Peyer's patch (tissue), 4 donors: ENCODE measurements around the gene SMURF2. TPM values are rescaled to one million over a fixed set of nuclear protein-coding genes. Genes with fewer than 3 reads are reported as not detected.
"Not testable (repeated sequence)": the region's sequence is repeated elsewhere in the genome, so short reads cannot be mapped to it uniquely, and the experiment has no call there.

Experiments
- DNase-seq, 3 donors: peaks; one replicate each; pipeline ENCODE4 v3.0.0-alpha.2; 2017 to 2019
- H3K27ac ChIP-seq, 4 donors: fragments of 200-600 bp; sonication (generic); one replicate each; pipeline ENCODE4 v1.5.1; 2016 to 2019
- H3K27me3 ChIP-seq, 2 donors: fragments of 200-600 bp; sonication (generic); one replicate each; pipeline ENCODE4 v1.5.1; 2019
- H3K36me3 ChIP-seq, 3 donors: fragments of 200-600 bp; sonication (generic); one replicate each; pipeline ENCODE4 v1.5.1; 2016 to 2019
- H3K4me1 ChIP-seq, 4 donors: fragments of 200-600 bp; sonication (generic); one replicate each; pipeline ENCODE4 v1.5.1; 2016 to 2019
- H3K4me3 ChIP-seq, 4 donors: fragments of 200-600 bp; sonication (generic); 1 replicate in 3 of 4; 2 replicates in 1 of 4; pipeline ENCODE4 v1.5.1; 2016 to 2019; ENCODE audit warnings: mild to moderate bottlenecking in 1 of 4
- H3K9me3 ChIP-seq, 4 donors: fragments of 200-600 bp; sonication (generic); one replicate each; pipeline ENCODE4 v1.5.1; 2016 to 2019; ENCODE audit warnings: mild to moderate bottlenecking in 1 of 4
- CTCF ChIP-seq, 6 experiments: fragments of 450-650 bp in 4 of 6; fragments of 200-600 bp in 2 of 6; sonication (generic) in 1 of 6; IDR thresholded peaks; one replicate each; pipeline ENCODE4 v1.5.1; 2017 to 2019; ENCODE audit warnings: antibody characterized with exemption in 6 of 6, mild to moderate bottlenecking in 3 of 6, moderate library complexity in 1 of 6
- POLR2A ChIP-seq, 2 donors: fragments of 450-650 bp; IDR thresholded peaks; one replicate each; pipeline ENCODE4 v1.5.1; 2017; ENCODE audit warnings: antibody characterized with exemption in 2 of 2, mild to moderate bottlenecking in 2 of 2, moderate library complexity in 2 of 2
- total RNA-seq, 4 donors: library from RNA; depleted of rRNA; stranded (reverse); fragments of >200 nt; gene quantifications; one replicate each; pipeline ENCODE4 v1.1.0, GENCODE V29; 2016

SMURF2 gene
- total RNA-seq, 4 donors from 2014 or later = 34.3 to 41.6 (median 37.5) TPM

DNA sequence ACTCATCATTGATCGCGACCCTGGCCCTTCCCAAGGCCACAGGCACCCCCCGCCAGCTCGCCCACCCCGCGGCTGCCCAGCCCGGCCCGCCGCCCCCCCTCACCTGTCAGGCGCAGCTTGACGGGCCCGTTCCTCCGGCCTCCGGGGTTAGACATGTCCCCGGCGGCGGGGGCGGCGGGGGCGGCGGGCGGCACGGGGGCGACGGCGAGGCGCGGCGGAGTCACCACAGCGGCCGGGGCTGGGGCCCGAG, 456 bp downstream of the SMURF2 start:
- H3K9me3 ChIP-seq = no peaks in the 10 kb centered on the region
- no peaks in the 10 kb centered on the region for H3K36me3 ChIP-seq
- H3K27me3 ChIP-seq = no peaks in the 10 kb centered on the region
- TF ChIP-seq CTCF (IDR thresholded peaks at IDR 0.05) = no peak
- TF ChIP-seq POLR2A (IDR thresholded peaks at IDR 0.05) = no peak
- peak in 2 of 3 donors; percentile 61 to 67 for DNase-seq
- H3K4me1 ChIP-seq = no peaks in the 10 kb centered on the region
- H3K4me3 ChIP-seq = peak overlapping the region; percentile 86 to 100 (median 93)
- H3K27ac ChIP-seq = peak overlapping the region; percentile 94 to 99 (median 97)

DNA sequence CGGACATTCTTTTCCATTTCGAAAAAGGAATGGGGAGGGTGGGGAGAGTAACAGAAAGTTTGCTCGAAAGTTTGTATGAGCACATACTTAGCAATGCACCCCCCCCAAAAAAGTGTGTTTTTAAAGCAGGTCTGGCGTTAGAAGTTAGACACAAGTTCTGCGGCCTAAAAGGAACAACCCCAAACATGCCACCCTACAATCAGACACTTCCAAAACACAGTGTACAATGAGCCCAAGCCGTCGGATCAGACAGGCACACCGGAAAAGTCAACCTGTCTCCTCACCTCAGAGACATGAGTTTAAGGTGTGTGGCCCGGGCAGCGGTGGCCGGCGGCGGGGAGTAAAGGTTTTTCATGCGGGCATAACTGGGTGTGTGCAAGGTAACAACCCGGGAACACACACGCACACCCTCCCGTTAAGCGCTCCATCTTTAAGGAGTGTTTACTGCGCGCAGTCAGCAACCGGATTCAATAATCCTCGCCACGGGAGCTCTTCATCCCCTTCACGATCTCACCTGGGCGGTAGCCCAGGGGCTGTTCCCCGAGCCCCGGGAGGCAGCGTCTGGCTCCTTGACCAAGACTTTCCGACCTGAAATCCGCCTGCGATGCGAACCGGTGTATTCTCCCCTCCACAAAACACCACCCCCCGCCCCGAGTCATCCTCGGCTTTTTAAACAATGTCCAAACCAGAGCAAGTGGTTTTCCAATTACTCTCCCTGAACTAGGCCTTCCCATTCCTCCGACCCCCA, 955 bp downstream of the SMURF2 start:
- not testable (repeated sequence) for H3K9me3 ChIP-seq, H3K27me3 ChIP-seq, H3K36me3 ChIP-seq, H3K4me1 ChIP-seq
- peak overlapping the region; percentile 94 to 99 (median 97) for H3K27ac ChIP-seq
- peak; percentile 31 to 76 (median 76) for DNase-seq
- H3K4me3 ChIP-seq = peak overlapping the region; percentile 86 to 100 (median 93)
- peak in 1 of 2 donors; percentile 46 for TF ChIP-seq POLR2A (IDR thresholded peaks at IDR 0.05)

GRCh38 chr17:64660195-64660977, 1.7 kb downstream of the SMURF2 start:
- not testable (repeated sequence) for H3K9me3 ChIP-seq, H3K4me1 ChIP-seq, H3K27me3 ChIP-seq, H3K36me3 ChIP-seq, DNase-seq
- peak overlapping the region; percentile 86 to 100 (median 93) for H3K4me3 ChIP-seq
- H3K27ac ChIP-seq = peak overlapping the region; percentile 94 to 99 (median 97)

DNA sequence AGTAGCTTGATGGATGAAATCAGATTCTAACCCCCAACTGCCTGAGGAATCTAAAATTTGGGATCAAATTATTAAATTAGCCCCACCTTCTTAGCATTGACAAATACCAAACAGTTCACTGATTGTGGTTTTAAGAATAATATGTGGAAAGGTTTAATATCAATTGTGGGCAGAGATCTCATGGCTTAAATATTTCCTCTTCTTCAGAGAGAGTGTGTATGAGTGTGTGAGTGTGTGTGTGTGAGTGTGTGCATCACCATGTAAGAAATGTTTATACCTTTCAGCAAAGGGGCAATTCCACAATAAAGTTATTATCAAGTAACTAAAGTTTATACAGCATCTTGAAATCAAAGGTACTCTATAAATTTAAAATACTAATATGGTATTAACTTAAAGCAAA, 3.2 kb downstream of the SMURF2 start:
- Histone ChIP-seq H3K9me3 (no peaks in the 10 kb centered on the region), H3K4me3 (no peak overlapping the region), H3K36me3 (no peaks in the 10 kb centered on the region), H3K27ac (no peak overlapping the region), H3K27me3 (no peaks in the 10 kb centered on the region), H3K4me1 (no peaks in the 10 kb centered on the region)
- DNase-seq = no peak
- TF ChIP-seq CTCF (IDR thresholded peaks at IDR 0.05) (no peak), POLR2A (IDR thresholded peaks at IDR 0.05) (no peak)

DNA sequence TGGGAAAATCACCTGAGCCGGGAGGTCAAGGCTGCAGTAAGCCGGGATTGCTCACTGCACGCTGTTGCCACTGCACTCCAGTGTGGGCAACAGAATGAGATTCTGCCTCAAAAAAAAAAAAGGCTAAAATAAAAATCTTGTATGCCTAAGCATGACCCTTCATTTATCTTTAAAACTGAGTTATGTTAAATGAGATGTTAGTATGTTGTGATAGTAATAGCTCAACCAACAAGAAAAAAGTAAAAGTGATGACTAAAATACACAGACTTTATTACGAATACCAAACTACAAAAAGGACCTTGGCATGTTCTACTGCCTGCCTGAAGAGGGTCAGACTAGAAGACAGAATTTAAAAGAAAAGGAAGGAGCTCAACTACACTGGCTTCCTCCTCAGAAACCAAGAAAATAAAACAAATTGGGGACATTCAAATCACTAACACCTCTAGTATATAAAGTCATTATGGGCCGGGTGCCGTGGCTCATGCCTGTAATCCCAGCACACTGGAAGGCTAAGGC, 4.4 kb downstream of the SMURF2 start:
- H3K9me3 ChIP-seq = no peaks in the 10 kb centered on the region
- no peaks in the 10 kb centered on the region for H3K4me1 ChIP-seq
- DNase-seq = no peak
- H3K27me3 ChIP-seq = no peaks in the 10 kb centered on the region
- no peak overlapping the region for H3K27ac ChIP-seq
- H3K36me3 ChIP-seq = no peaks in the 10 kb centered on the region
- H3K4me3 ChIP-seq = no peak overlapping the region
- no peak for TF ChIP-seq CTCF (IDR thresholded peaks at IDR 0.05)
- no peak for TF ChIP-seq POLR2A (IDR thresholded peaks at IDR 0.05)

- Histone ChIP-seq H3K4me3 (no peak overlapping the region), H3K27ac (no peak overlapping the region), H3K9me3 (no peaks in the 10 kb centered on the region), H3K36me3 (no peaks in the 10 kb centered on the region), H3K4me1 (no peaks in the 10 kb centered on the region), H3K27me3 (no peaks in the 10 kb centered on the region)
- no peak for TF ChIP-seq POLR2A (IDR thresholded peaks at IDR 0.05)
- TF ChIP-seq CTCF (IDR thresholded peaks at IDR 0.05) = no peak
- no peak for DNase-seq
These were observed 6.4 kb downstream of the SMURF2 start for GRCh38 chr17:64655704-64656103.
